Germinal center (tissue), 1 donor: Measurements from ENCODE around the gene BHLHE23.

Experiments used
- DNase-seq: peaks from one replicate; pipeline ENCODE4 v3.0.0; 2012; ENCODE audit warnings: mixed read lengths, low spot score

The BHLHE23 gene

DNA sequence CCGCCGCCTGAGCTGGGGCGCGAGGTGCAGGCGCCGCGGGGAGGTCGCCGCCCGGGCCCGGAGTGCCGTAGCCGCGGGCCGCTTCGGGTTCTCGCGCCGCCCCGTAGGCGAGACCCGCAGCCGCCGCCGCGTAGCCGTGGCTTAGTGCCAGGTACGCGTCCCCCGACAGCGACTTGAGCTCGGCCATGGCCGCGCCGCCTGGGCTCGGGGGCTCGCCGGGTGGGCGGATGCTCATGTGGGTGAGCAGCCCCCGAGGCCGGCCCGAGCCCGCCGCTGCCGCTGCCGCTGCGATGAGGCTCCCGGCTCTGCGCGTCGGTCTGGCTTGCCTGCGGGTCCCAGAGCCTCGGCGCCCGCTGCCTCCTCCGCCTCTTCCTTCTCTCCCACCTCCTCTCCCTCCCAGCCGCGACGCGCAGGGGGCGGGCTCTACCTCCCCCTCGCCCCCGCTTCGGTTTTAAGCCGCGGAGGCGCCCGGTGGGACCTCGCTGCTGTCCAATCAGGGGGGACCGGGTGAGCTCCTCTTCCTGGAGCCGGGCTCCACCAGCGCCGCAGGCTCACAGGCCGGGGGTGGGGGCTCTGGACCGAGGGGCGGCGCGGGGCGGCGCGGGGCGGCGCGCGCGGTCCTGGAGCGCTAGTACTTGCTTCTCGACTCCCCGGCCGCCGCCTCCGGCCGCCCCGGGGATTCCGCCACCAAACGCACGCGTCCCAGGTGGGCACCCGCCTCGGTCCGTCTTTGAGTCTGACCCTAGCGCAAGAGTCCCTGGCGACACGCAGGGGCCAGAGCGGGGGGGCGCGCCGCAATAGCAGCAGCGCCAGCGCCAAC lies at the start of gene BHLHE23:
BHLHE23 (minus strand) TSS at position 425 of the 820 bp plus-strand sequence; CDS start at position 235, 190 bp downstream.
- no peak for DNase-seq

DNA sequence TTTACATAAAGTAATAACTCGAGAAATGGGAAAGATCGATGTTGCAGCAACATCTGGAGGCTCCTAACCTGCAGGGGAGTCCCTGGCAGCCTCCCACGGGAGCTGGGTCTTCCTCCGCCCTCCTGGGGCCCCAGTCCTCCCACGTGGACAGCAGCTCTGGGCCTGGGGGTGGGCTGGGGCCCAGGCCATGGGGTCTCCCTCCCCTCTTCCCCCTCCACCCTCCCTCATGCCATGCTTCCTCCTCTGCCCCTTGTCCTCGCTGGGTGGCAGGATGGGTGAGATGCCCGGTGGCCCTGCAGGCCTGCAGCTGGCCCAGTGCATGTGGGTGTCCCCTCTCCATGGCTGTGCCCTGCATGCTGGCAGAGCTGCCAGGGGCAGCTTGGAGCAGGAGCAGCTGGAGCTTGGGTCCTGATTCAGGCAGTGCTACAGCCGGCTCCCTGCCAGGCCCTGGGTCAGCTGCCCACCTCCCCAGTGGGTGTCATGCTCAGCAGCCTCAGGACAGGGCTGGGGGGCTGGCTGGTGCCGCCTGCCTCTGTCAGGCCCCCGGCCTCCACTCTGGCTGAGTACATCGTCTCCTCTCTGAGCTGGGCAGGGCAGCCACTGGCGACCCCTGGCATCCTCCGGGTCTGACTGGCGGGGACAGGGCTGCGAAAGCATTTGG lies 48.9 kb upstream of the BHLHE23 start:
- DNase-seq = no peak

- DNase-seq = no peak
These were observed 48.0 kb upstream of the BHLHE23 start for GRCh38 chr20:63054681-63055240.

GRCh38 chr20:63054103-63054474 lies 47.3 kb upstream of the BHLHE23 start:
- no peak for DNase-seq

GRCh38 chr20:63053432-63054102 lies 46.8 kb upstream of the BHLHE23 start:
- DNase-seq = no peak

GRCh38 chr20:63052571-63053431 lies 46.0 kb upstream of the BHLHE23 start:
- DNase-seq = no peak

GRCh38 chr20:63051911-63052310 lies 45.1 kb upstream of the BHLHE23 start:
- no peak for DNase-seq

DNA sequence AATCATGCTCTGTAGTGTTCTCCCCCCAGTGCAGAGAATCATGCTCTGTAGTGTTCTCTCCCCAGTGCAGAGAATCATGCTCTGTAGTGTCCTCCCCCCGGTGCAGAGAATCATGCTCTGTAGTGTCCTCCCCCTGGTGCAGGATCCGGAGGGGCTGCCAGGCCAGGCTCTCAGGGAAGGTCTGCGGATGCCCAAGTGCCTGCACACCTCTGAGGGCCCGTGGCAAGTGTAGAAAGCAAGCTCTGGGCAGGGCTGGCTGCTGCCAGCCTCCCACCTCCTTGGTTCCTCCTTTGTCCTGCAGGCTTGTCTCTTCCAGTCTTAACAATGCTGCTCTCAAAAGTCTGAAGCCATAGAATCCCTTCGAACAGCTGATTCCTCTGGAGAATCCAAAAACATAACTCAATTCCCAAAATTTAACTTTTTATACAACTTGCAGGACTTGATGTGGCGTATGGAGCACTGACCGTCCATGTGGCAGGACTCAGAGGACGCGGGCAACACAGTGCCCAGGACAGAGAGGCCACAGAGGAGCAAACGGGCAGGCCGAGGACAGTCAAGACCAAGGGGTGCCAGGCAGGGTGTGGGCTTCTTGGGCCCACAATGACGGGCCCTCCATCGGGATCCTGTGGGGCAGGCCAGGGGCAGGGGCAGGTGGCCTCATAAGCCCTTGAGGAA lies 44.6 kb upstream of the BHLHE23 start:
- DNase-seq = no peak

- DNase-seq = no peak
These were observed 43.6 kb upstream of the BHLHE23 start for GRCh38 chr20:63050406-63050805.

DNA sequence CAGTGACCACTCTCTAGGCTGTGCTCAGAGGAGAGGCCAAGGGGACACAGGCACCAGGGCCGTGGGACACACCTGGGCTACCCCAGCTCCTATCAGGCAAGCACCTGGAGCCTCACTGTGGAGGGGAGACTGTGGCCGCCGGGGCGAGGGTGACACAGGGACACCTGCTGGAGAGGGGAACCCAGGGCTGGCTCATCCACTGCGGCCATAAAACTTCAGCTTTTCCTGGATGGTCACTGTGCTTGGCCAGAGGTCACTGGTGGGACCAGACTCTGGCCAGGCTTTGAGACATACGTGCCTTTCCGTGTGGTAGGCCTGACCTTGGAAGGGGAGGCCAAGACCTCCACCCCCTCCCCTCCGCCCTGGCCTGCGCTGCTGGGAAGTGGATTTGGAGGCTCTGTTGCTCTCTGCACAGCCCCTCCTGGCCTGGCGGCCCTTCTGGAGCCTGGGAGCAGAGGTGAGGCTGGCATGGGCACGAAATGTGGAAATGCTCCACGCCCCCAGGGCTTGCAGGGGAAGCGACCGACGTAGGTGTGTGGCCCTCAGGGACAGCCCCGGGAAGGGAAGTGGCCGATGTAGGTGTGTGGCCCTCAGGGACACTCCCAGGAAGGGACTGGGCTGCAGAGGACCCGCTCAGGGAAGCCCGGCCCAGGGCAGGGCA lies 42.9 kb upstream of the BHLHE23 start:
- no peak for DNase-seq

- no peak for DNase-seq
These were observed 42.4 kb upstream of the BHLHE23 start for GRCh38 chr20:63049191-63049518.

- DNase-seq = no peak
These were observed 41.9 kb upstream of the BHLHE23 start for GRCh38 chr20:63048516-63049190.

- no peak for DNase-seq
These were observed 41.2 kb upstream of the BHLHE23 start for GRCh38 chr20:63047946-63048345.

DNA sequence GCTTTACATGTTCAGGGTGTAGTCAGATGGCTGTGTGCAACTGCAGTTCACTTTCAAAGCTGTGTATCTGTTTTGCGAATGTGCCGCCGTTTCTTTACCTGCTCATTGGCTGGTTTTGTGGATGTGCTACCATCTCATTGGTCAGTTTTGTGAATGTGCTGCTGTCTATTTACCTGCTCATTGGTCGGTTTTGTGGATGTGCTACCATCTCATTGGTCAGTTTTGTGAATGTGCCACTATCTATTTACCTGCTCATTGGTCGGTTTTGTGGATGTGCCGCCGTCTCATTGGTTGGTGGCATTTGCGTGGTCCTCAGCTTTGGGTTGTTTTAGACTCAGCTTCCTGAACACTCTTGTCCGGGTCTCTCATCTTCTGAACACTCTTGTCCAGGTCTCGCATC lies 40.5 kb upstream of the BHLHE23 start:
- no peak for DNase-seq

GRCh38 chr20:63046841-63047240 lies 40.1 kb upstream of the BHLHE23 start:
- no peak for DNase-seq

- DNase-seq = no peak
These were observed 39.2 kb upstream of the BHLHE23 start for GRCh38 chr20:63045991-63046390.

DNA sequence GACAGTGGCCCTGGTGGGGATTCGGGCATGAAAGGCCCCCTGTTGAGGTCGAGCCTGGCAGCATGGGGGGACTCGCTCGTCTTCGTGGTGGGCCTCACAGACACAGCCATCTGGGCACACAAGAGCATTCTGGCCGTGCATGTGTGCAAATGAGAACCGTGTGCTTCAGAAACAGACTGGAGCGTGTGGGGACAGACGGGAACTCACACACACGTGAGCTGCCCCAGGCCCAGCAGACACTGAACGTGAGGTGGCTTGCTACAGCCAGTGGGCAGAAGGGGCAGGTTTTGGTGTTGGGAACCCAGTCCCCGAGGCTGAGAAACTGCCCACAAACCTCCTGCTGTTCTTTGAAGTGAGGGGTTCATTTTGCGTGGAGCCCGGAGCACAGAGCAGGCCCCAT lies 38.6 kb upstream of the BHLHE23 start:
- no peak for DNase-seq

DNA sequence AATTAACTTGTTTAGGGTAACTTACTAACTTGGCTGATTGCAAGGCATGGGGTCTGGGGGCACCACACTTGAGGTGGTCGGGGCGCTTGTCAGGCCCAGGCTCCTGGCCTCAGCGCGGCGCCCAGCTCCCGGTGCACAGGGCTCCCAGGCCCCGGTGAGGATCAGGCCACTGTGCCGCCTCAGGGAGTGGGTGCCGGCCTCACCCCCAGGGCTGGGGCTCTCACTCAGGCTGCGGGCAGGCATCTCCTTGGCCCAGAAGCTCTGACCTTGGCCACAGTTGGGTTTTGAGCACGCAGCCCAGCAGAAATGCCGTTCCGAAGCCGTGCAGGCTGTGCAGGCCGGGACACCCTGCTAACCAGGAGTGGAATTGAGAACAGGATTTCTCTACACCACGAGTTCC lies 37.8 kb upstream of the BHLHE23 start:
- no peak for DNase-seq

- no peak for DNase-seq
These were observed 37.4 kb upstream of the BHLHE23 start for GRCh38 chr20:63044204-63044600.
